ENCODE measurements around the gene CEP68.

The CEP68 gene

DNA sequence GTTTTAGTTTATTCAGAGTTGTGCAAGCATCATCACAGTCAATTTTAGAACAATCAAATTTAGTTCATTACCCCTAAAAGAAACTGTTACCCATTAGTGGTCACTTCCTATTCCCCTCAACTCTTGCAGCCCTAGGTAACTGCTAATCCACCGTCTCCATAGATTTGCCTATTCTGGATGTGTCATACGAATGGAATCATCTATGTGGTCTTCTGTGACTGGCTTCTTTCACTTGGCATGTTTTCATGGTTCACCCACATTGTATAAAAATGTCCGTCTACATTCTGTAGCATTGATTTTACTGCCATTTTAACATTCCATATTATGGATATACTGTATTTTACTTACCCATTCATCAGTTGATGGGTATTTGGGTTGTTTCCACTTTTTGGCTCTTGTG lies 5.3 kb upstream of the CEP68 start:
- no peak for DNase-seq (ENCODE audit: extremely low read depth, low read depth)
- H3K4me3 ChIP-seq (replicated peaks; ENCODE audit: low read depth, low read length): no peak overlapping the region
- TF ChIP-seq, protein P1, sequence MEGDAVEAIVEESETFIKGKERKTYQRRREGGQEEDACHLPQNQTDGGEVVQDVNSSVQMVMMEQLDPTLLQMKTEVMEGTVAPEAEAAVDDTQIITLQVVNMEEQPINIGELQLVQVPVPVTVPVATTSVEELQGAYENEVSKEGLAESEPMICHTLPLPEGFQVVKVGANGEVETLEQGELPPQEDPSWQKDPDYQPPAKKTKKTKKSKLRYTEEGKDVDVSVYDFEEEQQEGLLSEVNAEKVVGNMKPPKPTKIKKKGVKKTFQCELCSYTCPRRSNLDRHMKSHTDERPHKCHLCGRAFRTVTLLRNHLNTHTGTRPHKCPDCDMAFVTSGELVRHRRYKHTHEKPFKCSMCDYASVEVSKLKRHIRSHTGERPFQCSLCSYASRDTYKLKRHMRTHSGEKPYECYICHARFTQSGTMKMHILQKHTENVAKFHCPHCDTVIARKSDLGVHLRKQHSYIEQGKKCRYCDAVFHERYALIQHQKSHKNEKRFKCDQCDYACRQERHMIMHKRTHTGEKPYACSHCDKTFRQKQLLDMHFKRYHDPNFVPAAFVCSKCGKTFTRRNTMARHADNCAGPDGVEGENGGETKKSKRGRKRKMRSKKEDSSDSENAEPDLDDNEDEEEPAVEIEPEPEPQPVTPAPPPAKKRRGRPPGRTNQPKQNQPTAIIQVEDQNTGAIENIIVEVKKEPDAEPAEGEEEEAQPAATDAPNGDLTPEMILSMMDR (IDR thresholded peaks at IDR 0.05; ENCODE audit: low read depth, low read length, missing control alignments): no peak

DNA sequence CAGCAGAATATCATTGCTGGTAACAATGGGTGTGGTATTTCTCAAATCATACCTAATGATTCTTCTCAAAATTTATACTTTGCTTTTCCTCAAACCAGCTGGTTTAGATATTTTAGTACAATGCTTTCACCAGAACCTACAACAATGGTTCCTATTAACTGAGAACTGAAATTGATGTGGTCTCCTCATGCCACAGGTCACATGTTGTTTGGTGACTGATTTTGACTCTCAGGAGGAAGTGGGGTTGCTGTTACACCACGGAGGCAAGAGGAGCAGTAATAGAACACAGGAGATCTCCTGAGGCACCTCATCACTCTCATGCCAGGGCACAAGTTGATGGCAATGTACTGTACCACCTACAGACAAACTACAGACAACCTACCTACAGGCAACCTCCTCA lies 3.0 kb upstream of the CEP68 start:
- TF ChIP-seq, protein P1 (IDR thresholded peaks at IDR 0.05; ENCODE audit: low read depth, low read length, missing control alignments): no peak
- no peak for DNase-seq (ENCODE audit: extremely low read depth, low read depth)
- no peak overlapping the region for H3K4me3 ChIP-seq (replicated peaks; ENCODE audit: low read depth, low read length)

DNA sequence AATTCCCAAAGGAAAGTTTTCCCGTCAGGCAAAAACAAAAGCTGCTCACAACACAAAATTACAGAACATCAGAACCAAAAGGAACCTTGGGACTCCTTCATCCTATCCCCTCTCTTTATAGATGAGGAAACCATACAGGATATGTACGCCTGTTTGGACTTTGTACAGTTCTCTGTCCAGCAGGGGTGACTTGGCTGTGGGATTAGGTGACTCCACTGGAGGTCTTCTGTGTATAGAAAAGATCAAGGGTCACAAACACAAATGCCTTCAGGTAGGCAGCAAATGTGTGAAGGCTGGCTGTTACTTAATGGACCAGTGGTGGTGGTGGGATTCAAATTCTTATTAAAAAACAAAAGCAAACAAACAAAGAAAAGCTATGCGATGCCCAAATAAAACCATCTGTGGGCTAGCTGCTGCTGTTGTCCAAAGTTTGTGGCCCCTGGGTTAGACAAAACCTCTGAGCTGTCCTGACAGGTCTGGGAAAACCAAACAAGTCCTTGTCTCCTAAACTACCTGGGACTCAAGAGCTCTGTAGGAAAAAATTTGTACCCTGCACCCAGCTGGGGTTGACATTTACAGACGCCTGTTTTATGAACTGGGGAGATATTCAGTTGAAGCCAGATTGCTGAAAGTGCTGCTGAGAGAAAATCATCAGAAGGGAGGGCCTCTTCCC lies 1.3 kb upstream of the CEP68 start:
- no peak for DNase-seq (ENCODE audit: extremely low read depth, low read depth)
- TF ChIP-seq, protein P1 (IDR thresholded peaks at IDR 0.05; ENCODE audit: low read depth, low read length, missing control alignments): no peak
- H3K4me3 ChIP-seq (replicated peaks; ENCODE audit: low read depth, low read length): peak overlapping the region; percentile 67

DNA sequence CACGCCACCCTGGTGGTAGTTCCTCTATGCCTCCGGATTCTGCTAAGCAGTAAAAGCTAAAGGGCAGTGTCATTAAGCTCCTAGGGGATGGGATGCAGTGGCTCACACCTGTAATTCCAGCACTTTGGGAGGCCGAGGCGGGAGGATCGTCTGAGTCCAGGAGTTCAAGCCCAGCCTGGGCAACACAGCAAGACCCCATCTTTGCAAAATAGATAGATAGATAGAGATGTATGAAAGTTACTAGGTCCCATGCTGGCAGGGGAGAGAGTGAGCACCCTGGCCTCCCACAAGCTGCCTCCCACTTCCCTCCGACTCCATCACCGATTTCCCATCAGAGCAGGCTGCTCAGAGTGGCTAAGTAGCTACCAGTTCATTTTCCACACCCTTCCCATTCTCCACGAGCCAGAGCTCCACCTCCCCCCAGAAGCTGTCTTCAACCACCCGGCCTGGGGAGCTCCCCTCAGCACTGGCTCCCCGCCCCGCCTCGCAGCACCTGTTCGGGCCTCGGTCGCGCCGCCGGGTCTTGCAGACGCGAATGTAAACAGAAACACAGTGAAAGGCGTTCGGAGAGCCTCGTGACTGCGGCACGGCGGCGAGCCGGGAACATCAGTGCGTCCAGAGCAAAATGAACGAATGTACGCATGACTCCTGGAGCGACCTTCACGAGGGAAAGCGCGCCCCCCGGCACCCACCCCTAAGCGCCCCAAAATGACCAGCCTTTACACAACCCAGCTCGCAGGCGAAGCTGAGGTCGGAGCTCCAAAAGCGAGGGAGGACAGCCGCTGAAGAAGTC lies 598 bp upstream of the CEP68 start:
- peak overlapping the region; percentile 67 for H3K4me3 ChIP-seq (replicated peaks; ENCODE audit: low read depth, low read length)
- DNase-seq (ENCODE audit: extremely low read depth, low read depth): no peak
- TF ChIP-seq, protein P1 (IDR thresholded peaks at IDR 0.05; ENCODE audit: low read depth, low read length, missing control alignments): no peak

DNA sequence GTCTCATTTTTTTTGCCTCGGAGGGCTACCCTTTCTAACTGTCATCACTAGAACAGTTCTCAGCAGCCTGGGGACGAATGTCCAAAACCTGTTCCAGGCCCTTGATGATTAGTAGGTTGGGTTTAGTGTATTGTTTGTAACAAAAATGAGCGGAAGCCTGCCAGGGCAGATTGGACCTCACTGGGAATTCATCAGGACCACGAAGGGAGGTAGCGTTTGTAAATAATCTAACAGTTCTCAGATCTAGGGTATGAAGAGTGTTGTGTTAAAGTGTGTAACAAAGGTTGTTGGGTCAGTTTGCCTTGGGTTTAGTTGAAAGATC lies 799 bp downstream of the CEP68 start:
- TF ChIP-seq, protein P1 (IDR thresholded peaks at IDR 0.05; ENCODE audit: low read depth, low read length, missing control alignments): no peak
- DNase-seq (ENCODE audit: extremely low read depth, low read depth): no peak
- H3K4me3 ChIP-seq (replicated peaks; ENCODE audit: low read depth, low read length): peak overlapping the region; percentile 67

DNA sequence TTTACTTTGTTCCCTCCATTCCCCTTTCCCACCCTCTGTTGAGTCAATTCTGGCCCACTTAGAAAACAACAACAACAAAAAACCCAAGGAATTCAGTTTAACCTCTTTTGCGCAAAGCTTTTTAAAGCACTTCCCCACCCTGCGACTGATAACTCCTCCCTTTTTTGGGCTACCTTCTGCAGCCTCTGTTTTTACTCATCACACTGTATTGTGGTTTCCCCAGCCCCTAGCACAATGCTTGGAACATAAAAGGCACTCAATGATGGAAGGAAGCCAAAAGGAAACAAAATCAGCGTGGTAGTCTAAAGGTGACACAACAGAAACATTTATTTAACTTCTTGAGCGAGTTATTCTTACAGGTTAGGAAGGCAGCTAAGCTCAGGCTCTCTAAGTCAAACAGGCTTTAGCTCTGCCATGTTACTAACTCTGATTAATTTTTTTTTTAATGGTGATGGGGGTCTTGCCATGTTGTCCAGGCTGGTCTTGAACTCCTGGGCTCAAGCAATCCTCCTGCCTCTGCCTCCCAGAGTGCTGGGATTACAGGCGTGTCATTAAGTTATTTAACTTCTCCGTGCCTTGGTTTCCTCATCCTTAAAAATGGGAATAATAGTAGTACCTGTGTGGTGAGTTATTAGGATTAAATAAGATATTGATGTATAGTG lies 1.3 kb downstream of the CEP68 start:
- DNase-seq (ENCODE audit: extremely low read depth, low read depth): peak; percentile 48
- H3K4me3 ChIP-seq (replicated peaks; ENCODE audit: low read depth, low read length): peak overlapping the region; percentile 67
- TF ChIP-seq, protein P1 (IDR thresholded peaks at IDR 0.05; ENCODE audit: low read depth, low read length, missing control alignments): no peak
